ENCODE data around the gene PRPF38B.

GRCh38 chr1:108729481-108729880 is 37.4 kb downstream of the PRPF38B start:
- TF ChIP-seq EZH2 (IDR thresholded peaks at IDR 0.05; ENCODE audit: low read length) (no peak), CTCF (optimal IDR thresholded peaks at IDR 0.05 in 1 of 3, IDR thresholded peaks at IDR 0.05 in 1 of 3, conservative IDR thresholded peaks at IDR 0.05 in 1 of 3; ENCODE audit: extremely low read depth in 1 of 3, insufficient read depth in 2 of 3, low read length in 3 of 3) (no peak)

Measured in keratinocyte (primary cell).